Measurements from ENCODE around the gene CCDC169. TPM values are rescaled to one million over a fixed set of nuclear protein-coding genes. Genes with fewer than 3 reads are reported as not detected.

The CCDC169 gene
- total RNA-seq, 2 experiments from 2014 or later: 0.30 TPM

DNA sequence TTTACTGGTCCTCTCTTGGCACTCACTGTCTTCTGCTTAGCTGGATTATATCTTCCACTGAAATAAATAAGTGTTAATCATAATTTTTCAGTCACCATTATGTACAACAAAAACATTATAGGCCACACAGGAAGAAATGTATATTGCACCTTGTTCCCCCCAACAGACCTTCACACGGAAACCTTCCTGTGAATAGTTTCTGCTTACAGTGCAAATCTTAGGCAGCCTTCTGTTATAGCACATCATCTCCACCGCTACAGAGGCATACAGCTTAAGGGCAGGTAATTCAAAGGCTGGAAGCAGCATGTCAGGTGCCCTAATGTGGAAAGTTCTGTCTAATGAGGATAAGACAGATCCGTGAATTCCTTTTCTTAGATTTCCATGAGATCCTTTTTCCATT lies 66.4 kb downstream of the CCDC169 start:
- H3K27me3 Mint-ChIP-seq: no peaks in the 10 kb centered on the region
- CTCF ChIA-PET: interaction anchor here (0.6 kb wide), 1 partner anchor 1930 kb away, joined by 3 read pairs; no protein-coding TSS in a partner anchor
- H3K9me3 Mint-ChIP-seq (ENCODE audit: low read depth): no peaks in the 10 kb centered on the region
- intact Hi-C loops (cut with DNase I, micrococcal nuclease): no loop called here
- ATAC-seq (no peak), DNase-seq (no peak)
- no peak overlapping the region for H3K4me3 Mint-ChIP-seq
- no peak overlapping the region for H3K27ac Mint-ChIP-seq
- H3K4me1 Mint-ChIP-seq: no peaks in the 10 kb centered on the region
- POLR2A ChIA-PET: no interaction called here
- H3K36me3 Mint-ChIP-seq (ENCODE audit: low read depth): no peaks in the 10 kb centered on the region

DNA sequence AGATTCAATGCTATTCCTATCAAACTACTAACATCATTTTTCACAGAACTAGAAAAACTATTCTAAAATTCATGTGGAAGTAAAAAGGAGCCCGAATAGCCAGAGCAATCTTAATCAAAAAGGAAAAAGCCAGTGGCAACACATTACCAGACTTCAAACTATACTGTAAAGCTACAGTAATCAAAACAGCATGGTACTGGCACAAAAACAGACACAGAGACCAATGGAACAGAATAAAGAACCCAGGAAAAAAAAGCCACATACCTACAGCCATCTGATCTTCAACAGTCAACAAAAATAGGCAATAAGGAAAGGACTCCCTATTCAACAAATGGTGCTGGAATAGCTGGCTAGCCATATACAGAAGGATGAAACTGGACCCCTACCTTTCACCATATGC lies 72.9 kb downstream of the CCDC169 start:
- H3K9me3 Mint-ChIP-seq (ENCODE audit: low read depth): peaks cover 5% of the 10 kb centered on the region
- no peaks in the 10 kb centered on the region for H3K36me3 Mint-ChIP-seq (ENCODE audit: low read depth)
- ATAC-seq: no peak
- ChIA-PET CTCF (no interaction called here), POLR2A (no interaction called here)
- H3K4me1 Mint-ChIP-seq: no peaks in the 10 kb centered on the region
- H3K27ac Mint-ChIP-seq: no peak overlapping the region
- H3K27me3 Mint-ChIP-seq: no peaks in the 10 kb centered on the region
- no peak overlapping the region for H3K4me3 Mint-ChIP-seq
- intact Hi-C loops (cut with DNase I, micrococcal nuclease): no loop called here
- DNase-seq: no peak

DNA sequence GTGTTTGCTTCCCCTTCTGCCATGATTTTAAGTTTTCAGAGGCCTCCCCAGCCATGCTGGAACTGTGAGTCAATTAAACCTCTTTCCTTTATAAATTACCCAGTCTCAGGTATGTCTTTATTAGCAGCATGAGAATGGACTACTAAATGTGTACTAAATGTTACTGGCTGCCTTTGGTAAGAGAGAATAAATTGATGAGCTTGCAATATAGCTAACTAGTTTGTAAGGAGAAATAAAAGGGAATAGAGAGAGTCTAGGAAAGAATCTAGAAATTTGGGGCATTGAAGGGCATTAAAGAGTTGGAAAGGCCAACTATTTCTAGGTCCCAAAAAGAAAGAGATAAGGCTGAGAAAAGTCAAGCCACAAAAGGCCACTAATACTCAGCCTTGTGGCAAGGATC lies 77.7 kb downstream of the CCDC169 start:
- Mint-ChIP-seq H3K36me3 (ENCODE audit: low read depth) (no peaks in the 10 kb centered on the region), H3K27me3 (no peaks in the 10 kb centered on the region), H3K9me3 (ENCODE audit: low read depth) (peaks cover 5% of the 10 kb centered on the region), H3K4me3 (no peak overlapping the region), H3K4me1 (no peaks in the 10 kb centered on the region), H3K27ac (no peak overlapping the region)
- DNase-seq (no peak), ATAC-seq (no peak)
- intact Hi-C loops (cut with DNase I, micrococcal nuclease): no loop called here
- ChIA-PET POLR2A (no interaction called here), CTCF (no interaction called here)

DNA sequence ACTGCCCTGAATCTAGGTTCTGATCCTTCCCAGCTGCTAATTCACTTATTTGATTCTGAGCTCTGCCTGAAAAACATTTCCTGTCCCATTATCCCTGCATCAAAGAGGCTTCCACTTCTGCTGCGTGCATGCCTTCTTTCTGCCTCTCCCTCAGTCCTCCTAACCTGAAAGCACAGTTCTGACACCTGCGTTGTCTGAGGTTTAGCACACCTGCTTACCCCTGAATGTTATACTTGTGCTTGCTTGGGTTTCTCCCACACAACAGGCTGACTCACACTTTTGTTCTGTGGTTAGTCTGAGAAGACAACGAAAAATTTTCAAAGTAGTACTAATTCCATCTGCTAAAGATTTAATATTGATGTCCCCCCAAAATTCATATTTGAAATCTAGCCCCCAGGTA lies 80.2 kb downstream of the CCDC169 start:
- ChIA-PET POLR2A (no interaction called here), CTCF (no interaction called here)
- Mint-ChIP-seq H3K27ac (no peak overlapping the region), H3K27me3 (no peaks in the 10 kb centered on the region), H3K9me3 (ENCODE audit: low read depth) (no peaks in the 10 kb centered on the region), H3K36me3 (ENCODE audit: low read depth) (no peaks in the 10 kb centered on the region), H3K4me1 (no peaks in the 10 kb centered on the region), H3K4me3 (no peak overlapping the region)
- intact Hi-C loops (cut with DNase I, micrococcal nuclease): no loop called here
- DNase-seq (no peak), ATAC-seq (no peak)

DNA sequence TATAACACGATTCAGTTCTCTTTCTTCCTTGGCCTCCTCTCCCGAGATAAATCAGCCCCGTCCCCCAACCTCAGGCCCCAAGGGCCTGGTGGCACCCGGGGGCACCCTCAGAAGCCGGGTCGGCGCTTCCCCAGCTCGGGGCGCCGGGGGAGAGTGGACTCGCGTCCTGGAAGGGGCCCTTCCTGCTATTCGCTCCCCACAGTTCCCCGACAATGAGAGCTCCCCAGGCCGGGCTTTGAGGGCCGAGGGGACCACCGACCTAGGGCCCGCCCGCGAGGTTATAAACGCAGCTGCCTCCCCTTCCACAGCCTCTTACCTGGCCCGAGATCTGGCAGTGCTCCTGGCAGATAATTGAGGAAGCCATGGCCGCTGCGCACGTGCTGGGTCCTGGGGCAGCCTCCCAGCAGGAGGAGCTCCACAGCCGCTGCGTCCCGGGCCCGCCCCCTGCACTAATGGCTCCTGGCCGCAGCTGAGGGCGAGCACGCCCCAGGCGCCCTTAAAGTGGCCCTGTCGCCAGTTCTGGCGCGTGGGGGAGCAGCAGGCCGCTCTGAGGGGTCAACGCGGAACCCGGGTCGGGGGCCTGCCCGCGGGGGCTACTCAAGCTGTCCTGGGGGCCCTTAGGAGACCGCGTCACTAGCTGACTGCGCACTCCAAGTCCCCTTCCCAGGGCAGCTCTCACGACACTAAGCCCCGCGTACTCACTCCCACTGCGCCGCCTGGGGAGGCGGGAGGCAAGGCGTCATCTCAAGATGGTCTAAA lies 83.3 kb downstream of the CCDC169 start, which contains the start of gene SOHLH2:
Gene SOHLH2 (minus strand): TSS at position 394 of the 759 bp plus-strand sequence. CDS start 30 bp downstream, at position 364.
- no peaks in the 10 kb centered on the region for H3K27me3 Mint-ChIP-seq
- ChIA-PET CTCF (no interaction called here), POLR2A (no interaction called here)
- H3K9me3 Mint-ChIP-seq (ENCODE audit: low read depth): no peaks in the 10 kb centered on the region
- H3K36me3 Mint-ChIP-seq (ENCODE audit: low read depth): no peaks in the 10 kb centered on the region
- H3K4me1 Mint-ChIP-seq: no peaks in the 10 kb centered on the region
- ATAC-seq (no peak), DNase-seq (no peak)
- no peak within 1 kb of the TSS for H3K27ac Mint-ChIP-seq
- intact Hi-C loops (cut with DNase I, micrococcal nuclease): no loop called here
- H3K4me3 Mint-ChIP-seq: no peak within 1 kb of the TSS

DNA sequence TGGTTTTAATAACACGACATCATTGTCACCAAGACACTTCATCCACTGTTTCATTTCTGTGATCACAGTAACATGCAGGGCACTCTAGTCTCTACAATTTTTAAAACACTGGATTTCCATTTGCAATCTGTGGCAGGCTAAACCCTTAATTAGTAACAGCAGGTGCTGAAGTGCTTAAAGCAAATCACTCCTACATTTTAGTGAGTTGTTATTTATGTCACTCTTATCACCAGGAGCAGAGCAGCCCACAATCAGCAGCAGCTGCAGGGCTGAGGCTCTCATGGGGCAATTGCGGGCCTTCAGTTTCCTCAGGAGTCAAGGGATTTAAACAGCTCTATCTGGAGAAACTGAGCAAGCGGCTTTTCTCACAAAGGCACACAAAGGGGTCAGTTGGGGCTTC lies 84.8 kb downstream of the CCDC169 start:
- DNase-seq (no peak), ATAC-seq (no peak)
- CTCF ChIA-PET: no interaction called here
- peaks cover 2% of the 10 kb centered on the region for H3K27me3 Mint-ChIP-seq
- no peak overlapping the region for H3K27ac Mint-ChIP-seq
- H3K9me3 Mint-ChIP-seq (ENCODE audit: low read depth): no peaks in the 10 kb centered on the region
- POLR2A ChIA-PET: no interaction called here
- H3K36me3 Mint-ChIP-seq (ENCODE audit: low read depth): no peaks in the 10 kb centered on the region
- H3K4me1 Mint-ChIP-seq: no peaks in the 10 kb centered on the region
- no peak overlapping the region for H3K4me3 Mint-ChIP-seq
- intact Hi-C loops (cut with DNase I, micrococcal nuclease): no loop called here

DNA sequence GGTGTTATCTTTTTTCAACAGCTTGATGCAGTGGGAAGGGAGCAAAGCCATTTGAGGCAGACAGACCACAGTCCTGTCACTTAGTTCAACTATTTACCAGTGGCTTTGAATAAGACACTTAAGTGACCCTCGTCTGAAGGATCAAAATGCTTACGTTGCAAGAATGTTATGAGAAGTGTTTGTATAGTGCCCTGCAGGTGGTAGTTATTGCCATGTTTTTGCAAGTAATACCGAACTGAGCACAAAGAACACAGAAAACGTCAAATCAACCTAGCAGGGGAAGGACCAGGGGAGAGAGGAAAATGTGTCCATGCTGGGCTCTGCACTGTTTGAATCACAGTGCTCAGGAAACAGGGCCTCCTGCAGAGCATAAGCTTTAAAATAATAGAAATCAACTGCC lies 86.0 kb downstream of the CCDC169 start:
- H3K27ac Mint-ChIP-seq: no peak overlapping the region
- no peaks in the 10 kb centered on the region for H3K36me3 Mint-ChIP-seq (ENCODE audit: low read depth)
- DNase-seq (no peak), ATAC-seq (no peak)
- ChIA-PET CTCF (interaction anchor here (0.7 kb wide), 1 partner anchor 72 kb away, joined by 3 read pairs; no protein-coding TSS in a partner anchor), POLR2A (no interaction called here)
- no peaks in the 10 kb centered on the region for H3K9me3 Mint-ChIP-seq (ENCODE audit: low read depth)
- H3K4me3 Mint-ChIP-seq: no peak overlapping the region
- intact Hi-C loops (cut with DNase I, micrococcal nuclease): no loop called here
- no peaks in the 10 kb centered on the region for H3K4me1 Mint-ChIP-seq
- H3K27me3 Mint-ChIP-seq: peaks cover 2% of the 10 kb centered on the region

DNA sequence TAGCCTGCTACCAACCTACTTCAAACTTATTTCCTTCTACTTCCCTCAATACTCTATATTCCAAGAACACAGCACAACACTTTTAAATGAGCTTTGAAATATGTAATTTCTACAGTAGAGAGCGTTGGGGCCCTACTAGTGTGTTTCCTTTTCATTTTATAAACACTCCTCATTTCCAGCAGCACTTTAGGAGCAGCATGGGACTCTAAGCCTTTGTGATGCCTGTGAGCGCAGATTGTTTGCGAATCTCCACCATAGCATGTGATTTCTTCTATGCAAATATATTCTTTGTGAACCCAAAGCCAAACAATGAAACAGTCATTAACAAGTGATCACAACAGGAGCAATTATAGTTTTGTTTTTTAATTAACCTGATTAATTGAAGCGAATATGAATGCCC lies 86.9 kb downstream of the CCDC169 start:
- DNase-seq: no peak
- no peak overlapping the region for H3K4me3 Mint-ChIP-seq
- no peaks in the 10 kb centered on the region for H3K9me3 Mint-ChIP-seq (ENCODE audit: low read depth)
- peaks cover 2% of the 10 kb centered on the region for H3K27me3 Mint-ChIP-seq
- no peaks in the 10 kb centered on the region for H3K36me3 Mint-ChIP-seq (ENCODE audit: low read depth)
- intact Hi-C loops (cut with DNase I, micrococcal nuclease): no loop called here
- H3K4me1 Mint-ChIP-seq: no peaks in the 10 kb centered on the region
- CTCF ChIA-PET: no interaction called here
- POLR2A ChIA-PET: no interaction called here
- no peak overlapping the region for H3K27ac Mint-ChIP-seq
- no peak for ATAC-seq

DNA sequence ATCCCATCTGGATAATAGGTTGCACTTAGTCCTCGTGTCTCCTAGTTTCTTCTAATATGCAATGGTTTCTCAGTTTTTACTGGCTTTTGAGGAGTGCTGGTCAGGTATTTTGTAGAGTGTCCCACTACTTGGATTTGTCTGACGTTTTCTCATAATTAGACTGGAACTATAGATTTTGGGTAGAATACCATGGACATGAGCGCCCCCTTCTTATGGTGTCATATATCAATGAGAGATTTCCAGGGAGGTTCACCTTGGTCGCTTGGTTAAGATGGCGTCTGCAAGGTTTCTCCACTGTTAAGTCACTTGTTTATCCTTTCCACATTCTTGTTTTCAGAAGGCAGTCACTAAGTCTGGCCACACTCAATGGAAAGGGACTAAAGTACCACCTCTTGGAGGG lies 89.9 kb downstream of the CCDC169 start:
- no peak overlapping the region for H3K27ac Mint-ChIP-seq
- H3K36me3 Mint-ChIP-seq (ENCODE audit: low read depth): no peaks in the 10 kb centered on the region
- intact Hi-C loops (cut with DNase I, micrococcal nuclease): no loop called here
- ChIA-PET POLR2A (no interaction called here), CTCF (interaction anchor here (1.2 kb wide), 1 partner anchor 9 kb away, joined by 3 read pairs; no protein-coding TSS in a partner anchor)
- peaks cover 2% of the 10 kb centered on the region for H3K27me3 Mint-ChIP-seq
- DNase-seq: no peak
- no peaks in the 10 kb centered on the region for H3K9me3 Mint-ChIP-seq (ENCODE audit: low read depth)
- ATAC-seq: no peak
- H3K4me3 Mint-ChIP-seq: no peak overlapping the region
- no peaks in the 10 kb centered on the region for H3K4me1 Mint-ChIP-seq

DNA sequence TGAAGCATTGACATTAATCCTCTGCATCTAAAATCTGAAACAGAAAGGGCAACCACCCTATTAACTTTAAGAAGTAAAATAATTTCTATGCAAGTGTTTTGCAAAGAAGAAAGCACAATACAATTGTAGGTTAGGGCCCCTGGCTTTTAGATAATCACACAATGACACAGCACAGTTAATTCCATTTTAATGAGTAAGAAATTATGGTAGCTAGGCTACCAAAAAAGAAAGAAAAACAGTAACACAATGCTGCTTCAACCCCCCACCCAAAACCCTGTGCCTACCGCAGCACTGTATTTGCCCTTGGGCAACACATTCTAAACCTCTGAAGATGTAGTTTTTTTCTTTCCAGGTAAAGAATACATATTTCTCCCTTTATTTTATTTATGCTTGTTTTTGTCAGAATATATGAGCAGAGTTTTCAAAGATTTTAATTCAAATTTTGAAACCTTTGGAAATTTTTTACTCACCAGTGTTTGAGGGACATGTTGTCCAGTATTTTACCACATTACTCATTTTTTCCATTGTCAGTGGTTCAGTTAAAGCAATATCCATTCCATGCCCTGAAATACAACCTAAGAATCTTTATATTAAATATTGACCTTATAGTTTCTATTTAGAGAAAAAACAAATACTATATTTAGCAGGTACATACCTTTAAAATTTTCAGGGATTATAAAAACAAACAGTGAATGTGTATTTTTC lies 104.3 kb downstream of the CCDC169 start:
- Mint-ChIP-seq H3K36me3 (ENCODE audit: low read depth) (no peaks in the 10 kb centered on the region), H3K4me1 (no peaks in the 10 kb centered on the region), H3K27me3 (peaks cover 6% of the 10 kb centered on the region), H3K4me3 (no peak overlapping the region), H3K9me3 (ENCODE audit: low read depth) (no peaks in the 10 kb centered on the region), H3K27ac (no peak overlapping the region)
- DNase-seq (no peak), ATAC-seq (no peak)
- intact Hi-C loops (cut with DNase I, micrococcal nuclease): no loop called here
- ChIA-PET POLR2A (no interaction called here), CTCF (no interaction called here)

DNA sequence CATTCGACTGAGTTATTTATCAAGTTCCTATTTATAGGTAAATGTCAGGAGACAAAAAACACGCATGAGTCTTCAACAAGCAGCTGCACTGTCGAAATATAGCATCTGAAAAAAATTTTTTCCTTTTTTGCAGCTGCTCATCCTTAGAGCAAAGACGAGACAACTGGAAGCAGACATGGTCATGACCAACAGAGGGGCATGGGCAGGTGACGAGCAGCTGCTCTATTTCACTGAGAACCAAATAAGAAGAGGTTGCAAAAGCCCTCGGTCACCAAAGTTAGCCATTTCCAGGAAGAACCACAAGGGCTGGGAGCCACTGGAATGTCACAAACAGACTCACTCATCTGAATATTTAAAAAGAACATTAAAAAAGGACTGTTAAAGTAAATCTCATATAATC lies 105.4 kb downstream of the CCDC169 start:
- no peak for DNase-seq
- ChIA-PET CTCF (no interaction called here), POLR2A (no interaction called here)
- intact Hi-C loops (cut with DNase I, micrococcal nuclease): no loop called here
- peaks cover 6% of the 10 kb centered on the region for H3K27me3 Mint-ChIP-seq
- no peak for ATAC-seq
- no peaks in the 10 kb centered on the region for H3K36me3 Mint-ChIP-seq (ENCODE audit: low read depth)
- H3K27ac Mint-ChIP-seq: no peak overlapping the region
- no peaks in the 10 kb centered on the region for H3K4me1 Mint-ChIP-seq
- no peak overlapping the region for H3K4me3 Mint-ChIP-seq
- H3K9me3 Mint-ChIP-seq (ENCODE audit: low read depth): no peaks in the 10 kb centered on the region

DNA sequence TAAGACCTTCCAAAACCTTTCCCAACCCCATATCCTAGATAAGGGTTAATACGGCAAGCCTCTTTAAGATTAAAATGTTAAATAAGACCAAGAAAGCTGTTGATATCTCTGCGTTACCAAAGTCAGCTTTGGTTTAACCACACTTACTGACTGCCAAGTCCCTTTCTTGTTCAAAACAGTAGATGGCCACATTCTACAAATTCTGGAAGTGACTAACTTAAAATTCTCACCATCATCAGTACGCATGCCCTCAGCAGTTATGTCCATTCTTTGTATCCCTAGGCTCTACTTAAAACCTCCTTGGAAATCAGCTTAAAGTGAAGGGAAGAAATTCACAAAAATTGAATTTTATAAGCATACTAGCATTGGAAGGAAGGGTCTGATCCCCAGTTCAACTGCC lies 106.8 kb downstream of the CCDC169 start:
- H3K27ac Mint-ChIP-seq: no peak overlapping the region
- peaks cover 5% of the 10 kb centered on the region for H3K27me3 Mint-ChIP-seq
- intact Hi-C loops (cut with DNase I, micrococcal nuclease): no loop called here
- H3K36me3 Mint-ChIP-seq (ENCODE audit: low read depth): no peaks in the 10 kb centered on the region
- no peaks in the 10 kb centered on the region for H3K9me3 Mint-ChIP-seq (ENCODE audit: low read depth)
- H3K4me1 Mint-ChIP-seq: no peaks in the 10 kb centered on the region
- CTCF ChIA-PET: no interaction called here
- POLR2A ChIA-PET: no interaction called here
- ATAC-seq: no peak
- no peak for DNase-seq
- H3K4me3 Mint-ChIP-seq: no peak overlapping the region

Measured in activated CD4-positive, alpha-beta T cell treated with anti-CD3 and anti-CD28 coated beads for 36 hours (primary cell).